HG03457 (cell line): ENCODE data around the gene SMIM11.
"Not testable (repeated sequence)": the region's sequence is repeated elsewhere in the genome, so short reads cannot be mapped to it uniquely, and the experiment has no call there.

Experiments used
- ATAC-seq: cut with Tn5 transposase; IDR thresholded peaks from one replicate; pipeline ENCODE4 v1.9.1; 2021; ENCODE audit warnings: moderate number of reproducible peaks; ENCODE audit not compliant: unreplicated experiment

SMIM11 gene

DNA sequence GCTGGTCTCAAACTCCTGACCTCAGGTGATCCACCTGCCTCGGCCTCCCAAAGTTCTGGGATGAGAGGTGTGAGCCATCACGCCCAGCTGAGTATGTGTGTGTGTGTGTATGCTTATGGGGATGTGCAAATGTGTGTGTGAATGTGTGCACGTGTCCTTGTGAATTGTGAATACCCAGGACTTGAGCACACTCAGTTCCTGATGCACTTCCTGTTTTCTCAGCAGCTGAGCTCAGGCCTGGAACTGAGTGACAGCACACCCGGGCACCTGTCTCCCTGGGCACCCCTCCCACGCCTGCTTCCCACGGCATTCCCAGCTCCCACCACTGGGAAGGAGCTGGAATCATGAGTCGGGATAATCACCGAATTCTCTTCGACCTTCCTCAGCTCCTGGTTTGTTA is 32.0 kb downstream of the SMIM11 start:
- not testable (repeated sequence) for ATAC-seq

- ATAC-seq: not testable (repeated sequence)
Measured at GRCh38 chr21:34417448-34418077, 42.3 kb downstream of the SMIM11 start.

GRCh38 chr21:34423805-34424204 is 48.5 kb downstream of the SMIM11 start, which contains the start of gene SMIM34:
Gene SMIM34 (minus strand): TSS chr21:34423951. CDS start chr21:34423839, 112 bp downstream.
- ATAC-seq: not testable (repeated sequence)

DNA sequence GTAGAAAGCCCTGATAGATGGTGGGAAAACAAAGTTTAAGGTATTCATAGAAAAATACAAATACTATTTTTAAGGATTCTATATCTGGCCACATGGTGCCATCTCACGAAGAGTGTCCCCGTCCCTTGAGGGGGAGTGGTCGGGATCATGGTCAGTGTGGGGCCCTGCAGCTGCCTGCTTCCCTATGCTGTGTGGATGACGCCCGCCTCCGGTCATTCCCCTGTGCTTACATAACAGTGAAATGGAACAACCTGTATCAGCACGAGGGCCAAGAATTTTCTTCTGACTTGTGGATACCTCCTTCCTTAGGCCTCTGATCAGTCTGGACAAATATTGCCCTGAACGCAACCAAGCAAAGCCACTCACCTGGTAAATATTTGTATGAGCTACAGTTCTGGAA is 52.0 kb downstream of the SMIM11 start:
- ATAC-seq: not testable (repeated sequence)

GRCh38 chr21:34428441-34428840 is 53.1 kb downstream of the SMIM11 start:
- ATAC-seq: not testable (repeated sequence)

- ATAC-seq: not testable (repeated sequence)
Measured at GRCh38 chr21:34429710-34430109, 54.4 kb downstream of the SMIM11 start.
